GM12874 (cell line): ENCODE results near the gene PGLYRP2.

Experiments
- TF ChIP-seq, protein P1 (sequence below): IDR thresholded peaks from 2 replicates; pipeline ENCODE4 v1.5.1; 2011; ENCODE audit warnings: low read depth, mild to moderate bottlenecking, control low read depth, low read length, moderate library complexity; ENCODE audit not compliant: insufficient read depth

PGLYRP2 gene

GRCh38 chr19:15439078-15439799 is 40.1 kb downstream of the PGLYRP2 start:
- TF ChIP-seq, protein P1, sequence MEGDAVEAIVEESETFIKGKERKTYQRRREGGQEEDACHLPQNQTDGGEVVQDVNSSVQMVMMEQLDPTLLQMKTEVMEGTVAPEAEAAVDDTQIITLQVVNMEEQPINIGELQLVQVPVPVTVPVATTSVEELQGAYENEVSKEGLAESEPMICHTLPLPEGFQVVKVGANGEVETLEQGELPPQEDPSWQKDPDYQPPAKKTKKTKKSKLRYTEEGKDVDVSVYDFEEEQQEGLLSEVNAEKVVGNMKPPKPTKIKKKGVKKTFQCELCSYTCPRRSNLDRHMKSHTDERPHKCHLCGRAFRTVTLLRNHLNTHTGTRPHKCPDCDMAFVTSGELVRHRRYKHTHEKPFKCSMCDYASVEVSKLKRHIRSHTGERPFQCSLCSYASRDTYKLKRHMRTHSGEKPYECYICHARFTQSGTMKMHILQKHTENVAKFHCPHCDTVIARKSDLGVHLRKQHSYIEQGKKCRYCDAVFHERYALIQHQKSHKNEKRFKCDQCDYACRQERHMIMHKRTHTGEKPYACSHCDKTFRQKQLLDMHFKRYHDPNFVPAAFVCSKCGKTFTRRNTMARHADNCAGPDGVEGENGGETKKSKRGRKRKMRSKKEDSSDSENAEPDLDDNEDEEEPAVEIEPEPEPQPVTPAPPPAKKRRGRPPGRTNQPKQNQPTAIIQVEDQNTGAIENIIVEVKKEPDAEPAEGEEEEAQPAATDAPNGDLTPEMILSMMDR, result no peak

DNA sequence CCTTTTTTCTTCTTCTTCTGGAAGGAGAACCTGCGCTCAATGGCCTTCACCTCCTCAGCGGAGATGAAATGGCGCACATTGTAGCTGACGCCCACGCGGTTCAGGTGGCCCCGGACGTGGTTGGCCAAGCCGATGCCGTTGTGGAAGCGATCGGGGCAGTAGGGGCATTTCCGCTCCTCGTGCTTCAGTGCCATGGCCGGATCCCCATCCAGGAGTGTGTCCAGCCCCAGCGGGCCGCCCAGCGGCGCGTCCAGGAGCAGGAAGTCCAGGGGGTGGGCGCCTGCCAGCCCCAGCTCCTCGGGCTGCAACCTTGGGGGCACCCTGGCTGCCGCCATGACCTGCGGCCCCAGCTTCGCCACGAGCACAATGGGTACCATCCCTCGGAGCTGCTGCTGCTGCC is 40.7 kb downstream of the PGLYRP2 start:
- TF ChIP-seq, protein P1, result no peak

GRCh38 chr19:15438124-15438496 is 41.2 kb downstream of the PGLYRP2 start:
- TF ChIP-seq, protein P1, result no peak

- TF ChIP-seq, protein P1, result no peak
Measured at GRCh38 chr19:15437355-15438123, 41.8 kb downstream of the PGLYRP2 start.

- TF ChIP-seq, protein P1, result no peak
Measured at GRCh38 chr19:15436826-15437110, 42.5 kb downstream of the PGLYRP2 start.

DNA sequence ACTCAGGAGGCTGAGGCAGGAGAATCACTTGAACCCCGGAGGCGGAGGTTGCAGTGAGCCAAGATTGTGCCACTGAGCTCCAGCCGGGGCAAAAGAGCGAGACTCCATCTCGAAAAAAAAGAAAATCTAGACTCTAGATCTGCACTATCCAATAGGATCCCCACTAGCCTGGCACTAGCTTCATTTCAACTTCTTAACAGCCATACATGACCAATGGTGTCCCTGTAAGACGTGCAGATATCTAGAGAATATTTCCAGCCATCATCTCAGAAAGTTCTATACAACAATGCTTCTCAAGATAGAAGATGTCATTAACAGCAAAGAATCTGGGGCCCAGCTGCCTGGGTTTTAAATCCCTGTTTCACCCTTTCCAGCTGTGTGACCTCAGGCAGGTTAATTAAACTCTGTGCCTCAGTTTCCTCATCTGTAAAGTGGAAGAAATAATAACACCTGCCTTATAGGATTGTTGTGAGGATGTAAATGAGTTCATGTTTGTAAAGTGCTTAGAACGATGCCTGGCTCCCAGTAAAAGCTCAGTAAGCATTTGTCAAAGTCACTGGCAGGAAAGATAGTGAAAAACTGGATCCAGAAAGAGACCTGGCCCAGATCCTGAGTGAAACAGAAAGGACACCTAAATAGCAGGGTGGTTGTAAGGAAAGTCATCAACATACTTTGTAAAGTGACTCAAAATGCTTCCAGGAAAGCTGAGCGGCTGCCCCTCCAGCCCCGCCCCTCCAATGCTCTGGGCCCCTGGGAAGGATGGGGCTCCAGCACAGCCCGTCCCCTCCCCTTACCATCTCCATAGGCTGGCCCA is 43.1 kb downstream of the PGLYRP2 start:
- TF ChIP-seq, protein P1, result no peak

DNA sequence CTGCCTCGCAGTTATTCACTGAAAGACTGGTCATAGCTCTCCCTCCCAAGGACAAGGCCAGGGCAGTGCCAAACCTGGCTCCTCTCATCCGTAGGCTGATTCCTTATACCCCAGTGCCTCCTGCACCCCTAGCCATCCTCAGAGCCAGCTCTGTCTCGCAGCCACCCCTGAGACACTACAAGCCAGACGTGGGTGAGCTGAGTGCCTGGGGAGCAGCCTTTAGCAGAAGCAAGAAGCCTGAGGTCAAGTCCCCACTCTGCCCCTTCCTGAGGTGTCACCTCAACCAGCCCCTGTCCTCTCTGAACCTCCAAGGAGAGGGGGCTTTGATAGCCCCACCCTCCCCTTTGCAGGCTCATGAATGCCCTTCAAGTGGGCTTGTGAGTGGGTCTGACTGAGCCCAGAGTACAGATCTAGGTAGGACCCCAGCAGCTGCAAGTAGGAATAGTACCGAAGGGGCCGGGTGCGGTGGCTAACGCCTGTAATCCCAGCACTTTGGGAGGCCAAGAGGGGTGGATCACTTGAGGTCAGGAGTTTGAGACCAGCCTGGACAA is 45.7 kb downstream of the PGLYRP2 start:
- TF ChIP-seq, protein P1, result no peak
